HEK293 (cell line): ENCODE data around the gene KLC1.

Experiments used
- CTCF ChIA-PET: fragments of 350-600 bp; formaldehyde crosslinking; extraction: SDS; loops from one replicate; lab custom pipeline; 2021; ENCODE audit warnings: antibody characterized with exemption; lab: Yijun Ruan, JAX
- POLR2A ChIA-PET: fragments of 300-600 bp; formaldehyde crosslinking; extraction: SDS; loops from one replicate; lab custom pipeline; 2020; ENCODE audit warnings: antibody characterized with exemption, inconsistent platforms; lab: Yijun Ruan, JAX
- H3K27ac ChIP-seq: fragments of 200-500 bp; sonication (Bioruptor generic); 2 replicates; pipeline ENCODE4 v1.5.1; 2014; ENCODE audit warnings: low read depth, low read length, control low read depth, inconsistent platforms; ENCODE audit errors: extremely low read depth
- H3K36me3 ChIP-seq, 2 experiments: fragments of 200-500 bp in 1 of 2; sonication (Bioruptor generic) in 1 of 2; 1 replicate in 1 of 2; 2 replicates in 1 of 2; pipeline ENCODE4 v1.5.1; 2014 to 2017; ENCODE audit warnings: inconsistent platforms in 2 of 2, low read length in 2 of 2; ENCODE audit not compliant: control insufficient read depth in 2 of 2, insufficient read depth in 1 of 2
- H3K4me1 ChIP-seq: fragments of 200-500 bp; sonication (Bioruptor generic); 2 replicates; pipeline ENCODE4 v1.5.1; 2014; ENCODE audit warnings: mild to moderate bottlenecking, low read length, inconsistent platforms; ENCODE audit not compliant: control insufficient read depth, insufficient read depth
- H3K4me3 ChIP-seq: 2 replicates; pipeline ENCODE4 v1.5.1; 2011; ENCODE audit warnings: low read depth, mild to moderate bottlenecking, control low read depth, low read length, moderate library complexity
- H3K9me3 ChIP-seq: fragments of 200-500 bp; sonication (Bioruptor generic); 2 replicates; pipeline ENCODE4 v1.5.1; 2014; ENCODE audit warnings: low read depth, low read length, inconsistent platforms; ENCODE audit not compliant: control insufficient read depth, insufficient read depth
- GLIS1 ChIP-seq: fragments of 450-650 bp; formaldehyde crosslinking; IDR thresholded peaks from 2 replicates; pipeline ENCODE4 v1.5.1; 2016; ENCODE audit warnings: missing biosample characterization, missing genetic modification characterization
- KLF1 ChIP-seq: fragments of 450-650 bp; formaldehyde crosslinking; IDR thresholded peaks from 2 replicates; pipeline ENCODE4 v1.5.1; 2016; ENCODE audit warnings: missing biosample characterization, missing genetic modification characterization
- KLF8 ChIP-seq: fragments of 450-650 bp; formaldehyde crosslinking; IDR thresholded peaks from 2 replicates; pipeline ENCODE4 v1.5.1; 2016; ENCODE audit warnings: missing biosample characterization, missing genetic modification characterization
- MEIS1 ChIP-seq: sonication (generic); formaldehyde crosslinking; IDR thresholded peaks from 2 replicates; pipeline ENCODE4 v1.8.1; 2022; ENCODE audit warnings: missing genetic modification reagents, mild to moderate bottlenecking, borderline replicate concordance
- OSR2 ChIP-seq: fragments of 450-650 bp; formaldehyde crosslinking; IDR thresholded peaks from 2 replicates; pipeline ENCODE4 v1.5.1; 2016; ENCODE audit warnings: missing biosample characterization, missing genetic modification characterization
- ZBTB17 ChIP-seq: fragments of 450-650 bp; formaldehyde crosslinking; IDR thresholded peaks from 2 replicates; pipeline ENCODE4 v1.5.1; 2016; ENCODE audit warnings: missing biosample characterization, missing genetic modification characterization
- ZFHX2 ChIP-seq: fragments of 450-650 bp; formaldehyde crosslinking; conservative IDR thresholded peaks from 2 replicates; pipeline ENCODE4 v1.5.1; 2016; ENCODE audit warnings: missing biosample characterization, missing genetic modification characterization
- ZFP37 ChIP-seq: fragments of 450-650 bp; formaldehyde crosslinking; IDR thresholded peaks from 2 replicates; pipeline ENCODE4 v1.5.1; 2016; ENCODE audit warnings: missing biosample characterization, missing genetic modification characterization
- ZNF214 ChIP-seq: fragments of 450-650 bp; formaldehyde crosslinking; IDR thresholded peaks from 2 replicates; pipeline ENCODE4 v1.5.1; 2017; ENCODE audit warnings: missing biosample characterization, mild to moderate bottlenecking, missing genetic modification characterization, borderline replicate concordance
- ZNF354C ChIP-seq: fragments of 450-650 bp; formaldehyde crosslinking; IDR thresholded peaks from 2 replicates; pipeline ENCODE4 v1.5.1; 2016; ENCODE audit warnings: missing biosample characterization, missing genetic modification characterization, low read depth, borderline replicate concordance
- ZNF433 ChIP-seq: fragments of 450-650 bp; formaldehyde crosslinking; IDR thresholded peaks from 2 replicates; pipeline ENCODE4 v1.5.1; 2016; ENCODE audit warnings: missing biosample characterization, missing genetic modification characterization, low read depth
- ZNF473 ChIP-seq: fragments of 450-650 bp; formaldehyde crosslinking; IDR thresholded peaks from 2 replicates; pipeline ENCODE4 v1.5.1; 2017; ENCODE audit warnings: missing biosample characterization, missing genetic modification characterization
- ZNF555 ChIP-seq: fragments of 450-650 bp; formaldehyde crosslinking; conservative IDR thresholded peaks from 2 replicates; pipeline ENCODE4 v1.5.1; 2017; ENCODE audit warnings: missing biosample characterization, mild to moderate bottlenecking, missing genetic modification characterization, inconsistent platforms
- ZNF561 ChIP-seq: fragments of 450-650 bp; IDR thresholded peaks from 2 replicates; pipeline ENCODE4 v1.5.1; 2018; ENCODE audit warnings: missing biosample characterization, missing genetic modification characterization, borderline replicate concordance
- ZNF600 ChIP-seq: fragments of 450-650 bp; formaldehyde crosslinking; IDR thresholded peaks from 2 replicates; pipeline ENCODE4 v1.5.1; 2016; ENCODE audit warnings: missing biosample characterization, missing genetic modification characterization
- ZNF629 ChIP-seq: fragments of 450-650 bp; formaldehyde crosslinking; IDR thresholded peaks from 2 replicates; pipeline ENCODE4 v1.5.1; 2017; ENCODE audit warnings: missing biosample characterization, missing genetic modification characterization
- ZNF654 ChIP-seq: fragments of 450-650 bp; formaldehyde crosslinking; IDR thresholded peaks from 2 replicates; pipeline ENCODE4 v1.5.1; 2016; ENCODE audit warnings: low read depth, missing biosample characterization, missing genetic modification characterization
- ZNF660 ChIP-seq: fragments of 450-650 bp; IDR thresholded peaks from 2 replicates; pipeline ENCODE4 v1.5.1; 2018; ENCODE audit warnings: missing biosample characterization, mild to moderate bottlenecking, missing genetic modification characterization
- ZNF777 ChIP-seq: fragments of 450-650 bp; formaldehyde crosslinking; IDR thresholded peaks from 2 replicates; pipeline ENCODE4 v1.5.1; 2017; ENCODE audit warnings: missing biosample characterization, missing genetic modification characterization, borderline replicate concordance
- ZNF792 ChIP-seq: fragments of 450-650 bp; formaldehyde crosslinking; IDR thresholded peaks from 2 replicates; pipeline ENCODE4 v1.5.1; 2016; ENCODE audit warnings: missing biosample characterization, missing genetic modification characterization
- TF ChIP-seq, protein P1 (sequence below): fragments of 450-650 bp; formaldehyde crosslinking; IDR thresholded peaks from 2 replicates; pipeline ENCODE4 v1.5.1; 2017; ENCODE audit warnings: missing biosample characterization, missing genetic modification characterization
- TF ChIP-seq, protein P2 (sequence below): fragments of 450-650 bp; formaldehyde crosslinking; IDR thresholded peaks from 2 replicates; pipeline ENCODE4 v1.5.1; 2016; ENCODE audit warnings: missing biosample characterization, missing genetic modification characterization
- TF ChIP-seq, protein P3 (sequence below): fragments of 450-650 bp; formaldehyde crosslinking; IDR thresholded peaks from 2 replicates; pipeline ENCODE4 v1.5.1; 2016; ENCODE audit warnings: missing biosample characterization, missing genetic modification characterization

The KLC1 gene

DNA sequence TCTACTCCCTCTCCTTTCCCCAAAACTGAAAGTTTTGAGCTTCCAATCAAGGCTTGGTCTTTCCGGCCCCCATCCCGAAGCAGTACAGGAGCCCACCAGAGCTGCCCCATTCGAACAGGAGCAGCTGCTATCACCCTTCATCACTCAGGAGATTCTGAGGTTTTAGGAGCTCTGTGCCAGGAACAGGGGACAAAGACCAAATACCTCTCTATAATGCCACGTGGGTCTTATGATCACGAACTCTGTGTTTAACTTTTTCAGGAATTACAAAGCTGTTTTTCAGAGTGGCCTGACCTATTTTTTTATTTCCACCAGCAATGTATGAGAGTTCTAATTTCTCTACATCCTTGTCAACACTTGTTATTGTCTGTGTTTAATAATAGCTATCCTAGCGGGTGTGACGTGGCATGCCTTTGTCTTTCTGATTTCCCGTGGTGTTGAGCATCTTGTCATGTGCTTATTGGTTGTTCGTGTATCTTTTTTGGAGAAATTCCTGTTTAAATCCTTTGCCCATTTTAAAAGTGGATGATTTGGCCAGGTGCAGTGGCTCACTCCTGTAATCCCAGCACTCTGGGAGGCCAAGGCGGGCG is 44.6 kb upstream of the KLC1 start (continued):
- TF ChIP-seq, protein P1, sequence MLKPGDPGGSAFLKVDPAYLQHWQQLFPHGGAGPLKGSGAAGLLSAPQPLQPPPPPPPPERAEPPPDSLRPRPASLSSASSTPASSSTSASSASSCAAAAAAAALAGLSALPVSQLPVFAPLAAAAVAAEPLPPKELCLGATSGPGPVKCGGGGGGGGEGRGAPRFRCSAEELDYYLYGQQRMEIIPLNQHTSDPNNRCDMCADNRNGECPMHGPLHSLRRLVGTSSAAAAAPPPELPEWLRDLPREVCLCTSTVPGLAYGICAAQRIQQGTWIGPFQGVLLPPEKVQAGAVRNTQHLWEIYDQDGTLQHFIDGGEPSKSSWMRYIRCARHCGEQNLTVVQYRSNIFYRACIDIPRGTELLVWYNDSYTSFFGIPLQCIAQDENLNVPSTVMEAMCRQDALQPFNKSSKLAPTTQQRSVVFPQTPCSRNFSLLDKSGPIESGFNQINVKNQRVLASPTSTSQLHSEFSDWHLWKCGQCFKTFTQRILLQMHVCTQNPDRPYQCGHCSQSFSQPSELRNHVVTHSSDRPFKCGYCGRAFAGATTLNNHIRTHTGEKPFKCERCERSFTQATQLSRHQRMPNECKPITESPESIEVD (tag by site-specific recombination): no peak
- TF ChIP-seq ZNF629 (tag by site-specific recombination): no peak
- no peak for TF ChIP-seq ZNF354C (tag by site-specific recombination)
- no peak for TF ChIP-seq MEIS1 (CRISPR knock-in tag)

DNA sequence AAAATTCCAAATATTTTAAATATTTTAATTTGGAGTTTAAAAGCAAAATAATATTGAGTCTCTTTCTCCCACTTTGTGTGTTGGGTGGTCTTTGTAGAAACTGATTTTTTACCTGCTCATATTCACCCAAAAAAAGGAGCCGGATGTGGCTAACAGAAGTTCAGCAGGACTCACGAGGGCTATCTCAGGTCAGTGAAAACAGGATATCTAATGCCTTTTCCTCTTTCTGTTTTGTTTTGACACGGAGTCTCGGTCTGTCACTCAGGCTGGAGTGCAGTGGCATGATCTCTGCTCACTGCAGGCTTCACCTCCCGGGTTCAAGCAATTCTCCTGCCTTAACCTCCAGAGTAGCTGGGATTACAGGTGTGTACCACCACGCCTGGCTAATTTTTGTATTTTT is 35.4 kb upstream of the KLC1 start:
- no peak overlapping the region for H3K27ac ChIP-seq
- H3K36me3 ChIP-seq: peaks cover 0 to 11% of the 10 kb centered on the region in 2 experiments; a peak in 2 of 3 replicates
- TF ChIP-seq ZFHX2 (tag by site-specific recombination) (no peak), ZNF433 (tag by site-specific recombination) (no peak), ZNF792 (tag by site-specific recombination) (no peak), ZFP37 (tag by site-specific recombination) (no peak), ZNF555 (tag by site-specific recombination) (no peak), ZNF654 (tag by site-specific recombination) (no peak), ZNF214 (tag by site-specific recombination) (no peak), ZBTB17 (tag by site-specific recombination) (no peak), ZNF561 (tag by site-specific recombination) (no peak), ZNF473 (tag by site-specific recombination) (no peak), ZNF660 (no peak), ZNF777 (tag by site-specific recombination) (no peak)
- H3K4me3 ChIP-seq: no peak overlapping the region
- no peaks in the 10 kb centered on the region for H3K9me3 ChIP-seq
- POLR2A ChIA-PET: no interaction called here
- peaks cover 8% of the 10 kb centered on the region for H3K4me1 ChIP-seq
- CTCF ChIA-PET: interaction anchor here (0.6 kb wide), 1 partner anchor 42 kb away, joined by 5 read pairs; no protein-coding TSS in a partner anchor

DNA sequence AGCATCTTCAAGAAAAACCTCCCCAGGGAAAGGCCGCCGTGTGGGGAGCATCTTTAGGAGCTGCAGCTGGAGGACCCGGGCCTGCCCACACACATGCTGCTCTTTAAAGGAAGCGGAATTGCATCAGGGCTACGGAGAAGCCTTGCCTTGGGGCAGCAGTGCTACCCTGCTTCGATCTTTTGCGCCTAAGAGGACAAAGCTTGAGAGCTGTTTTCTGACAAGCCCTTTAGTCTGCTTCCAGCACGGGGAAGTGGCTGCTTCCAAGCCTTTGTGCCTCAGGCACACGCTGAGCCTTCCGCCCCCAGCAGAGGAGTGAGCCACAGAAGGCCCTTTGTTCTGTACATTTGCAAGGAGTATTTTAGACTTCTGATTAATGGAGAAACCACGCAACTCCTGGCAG is 34.7 kb upstream of the KLC1 start:
- H3K4me3 ChIP-seq: no peak overlapping the region
- no peaks in the 10 kb centered on the region for H3K9me3 ChIP-seq
- no peak for TF ChIP-seq OSR2 (tag by site-specific recombination)
- TF ChIP-seq GLIS1 (tag by site-specific recombination): peak; percentile 44; the same call in 1 of the 2 replicates
- TF ChIP-seq, all 188 proteins: peak for 1
- Histone ChIP-seq H3K4me1 (peaks cover 8% of the 10 kb centered on the region), H3K36me3 (peaks cover 0 to 4% of the 10 kb centered on the region in 2 experiments; a peak in 2 of 3 replicates), H3K27ac (no peak overlapping the region)
- ChIA-PET POLR2A (no interaction called here), CTCF (no interaction called here)

DNA sequence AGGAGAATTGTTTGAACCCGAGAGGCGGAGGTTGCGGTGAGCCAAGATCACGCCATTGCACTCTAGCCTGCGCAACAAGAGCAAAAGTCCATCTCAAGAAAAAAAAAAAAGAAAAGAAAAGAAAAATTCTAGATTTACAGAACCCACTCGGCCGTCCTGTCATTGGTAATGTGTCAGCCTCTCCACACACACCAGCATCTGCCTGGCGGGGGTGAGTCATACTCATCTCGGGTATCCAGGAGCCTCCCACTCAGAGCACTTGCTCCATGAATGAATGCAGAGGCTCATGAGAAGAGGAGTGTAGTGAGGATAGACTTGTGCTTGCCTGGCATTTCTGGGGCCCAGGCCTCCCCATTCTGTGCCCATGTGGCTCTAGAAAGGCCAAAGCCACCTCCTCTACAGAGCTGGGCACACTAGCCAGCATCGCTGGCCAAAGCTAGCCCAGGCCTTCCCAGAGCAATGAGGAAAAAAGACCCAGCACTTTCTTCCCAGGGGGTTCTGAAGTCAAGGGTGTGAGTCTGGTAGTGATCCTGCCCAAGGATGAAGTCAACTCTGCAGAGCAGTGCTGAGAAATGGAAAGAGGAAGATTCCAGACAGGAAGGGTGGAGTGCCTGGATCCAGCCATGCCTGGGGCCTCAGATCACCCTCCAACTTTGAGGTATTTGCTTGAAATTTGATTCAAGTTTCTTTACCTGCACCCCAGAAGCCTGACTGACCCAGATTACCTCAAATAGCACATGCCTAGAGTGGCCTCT is 31.2 kb upstream of the KLC1 start:
- Histone ChIP-seq H3K4me1 (peaks cover 8% of the 10 kb centered on the region), H3K27ac (no peak overlapping the region), H3K9me3 (no peaks in the 10 kb centered on the region), H3K36me3 (no peaks in the 10 kb centered on the region), H3K4me3 (no peak overlapping the region)
- ChIA-PET CTCF (no interaction called here), POLR2A (interaction anchor here (0.6 kb wide), 1 partner anchor 21 kb away, joined by 4 read pairs; no protein-coding TSS in a partner anchor)
- TF ChIP-seq, protein P2, sequence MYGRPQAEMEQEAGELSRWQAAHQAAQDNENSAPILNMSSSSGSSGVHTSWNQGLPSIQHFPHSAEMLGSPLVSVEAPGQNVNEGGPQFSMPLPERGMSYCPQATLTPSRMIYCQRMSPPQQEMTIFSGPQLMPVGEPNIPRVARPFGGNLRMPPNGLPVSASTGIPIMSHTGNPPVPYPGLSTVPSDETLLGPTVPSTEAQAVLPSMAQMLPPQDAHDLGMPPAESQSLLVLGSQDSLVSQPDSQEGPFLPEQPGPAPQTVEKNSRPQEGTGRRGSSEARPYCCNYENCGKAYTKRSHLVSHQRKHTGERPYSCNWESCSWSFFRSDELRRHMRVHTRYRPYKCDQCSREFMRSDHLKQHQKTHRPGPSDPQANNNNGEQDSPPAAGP: peak; percentile 37; the same call in 1 of the 2 replicates
- peak; percentile 58; the same call in 1 of the 2 replicates for TF ChIP-seq KLF8 (tag by site-specific recombination)
- TF ChIP-seq, protein P3, sequence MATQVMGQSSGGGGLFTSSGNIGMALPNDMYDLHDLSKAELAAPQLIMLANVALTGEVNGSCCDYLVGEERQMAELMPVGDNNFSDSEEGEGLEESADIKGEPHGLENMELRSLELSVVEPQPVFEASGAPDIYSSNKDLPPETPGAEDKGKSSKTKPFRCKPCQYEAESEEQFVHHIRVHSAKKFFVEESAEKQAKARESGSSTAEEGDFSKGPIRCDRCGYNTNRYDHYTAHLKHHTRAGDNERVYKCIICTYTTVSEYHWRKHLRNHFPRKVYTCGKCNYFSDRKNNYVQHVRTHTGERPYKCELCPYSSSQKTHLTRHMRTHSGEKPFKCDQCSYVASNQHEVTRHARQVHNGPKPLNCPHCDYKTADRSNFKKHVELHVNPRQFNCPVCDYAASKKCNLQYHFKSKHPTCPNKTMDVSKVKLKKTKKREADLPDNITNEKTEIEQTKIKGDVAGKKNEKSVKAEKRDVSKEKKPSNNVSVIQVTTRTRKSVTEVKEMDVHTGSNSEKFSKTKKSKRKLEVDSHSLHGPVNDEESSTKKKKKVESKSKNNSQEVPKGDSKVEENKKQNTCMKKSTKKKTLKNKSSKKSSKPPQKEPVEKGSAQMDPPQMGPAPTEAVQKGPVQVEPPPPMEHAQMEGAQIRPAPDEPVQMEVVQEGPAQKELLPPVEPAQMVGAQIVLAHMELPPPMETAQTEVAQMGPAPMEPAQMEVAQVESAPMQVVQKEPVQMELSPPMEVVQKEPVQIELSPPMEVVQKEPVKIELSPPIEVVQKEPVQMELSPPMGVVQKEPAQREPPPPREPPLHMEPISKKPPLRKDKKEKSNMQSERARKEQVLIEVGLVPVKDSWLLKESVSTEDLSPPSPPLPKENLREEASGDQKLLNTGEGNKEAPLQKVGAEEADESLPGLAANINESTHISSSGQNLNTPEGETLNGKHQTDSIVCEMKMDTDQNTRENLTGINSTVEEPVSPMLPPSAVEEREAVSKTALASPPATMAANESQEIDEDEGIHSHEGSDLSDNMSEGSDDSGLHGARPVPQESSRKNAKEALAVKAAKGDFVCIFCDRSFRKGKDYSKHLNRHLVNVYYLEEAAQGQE: no peak
- TF ChIP-seq ZBTB17 (tag by site-specific recombination): peak; percentile 94
- TF ChIP-seq KLF1 (tag by site-specific recombination): 0 out of 2 replicates have a peak, but pooled peaks have one; percentile 20
- peak; percentile 88 for TF ChIP-seq ZNF600
